Measurements from ENCODE around the gene ABHD6. TPM values are rescaled to one million over a fixed set of nuclear protein-coding genes. Genes with fewer than 3 reads are reported as not detected.

ABHD6 gene
- total and polyA plus RNA-seq, 9 of the 15 experiments (the other 6 are each of a cell fraction or from before 2014, with no cell fraction given): 0.53 to 3.6 (median 2.5) TPM

GRCh38 chr3:58246148-58247047 is 8.8 kb downstream of the ABHD6 start:
- TF ChIP-seq TEAD4 (IDR thresholded peaks at IDR 0.05; ENCODE audit: low read length): peak; percentile 65; the same call in 1 of the 2 replicates
- no peak for TF ChIP-seq TEAD4 (CRISPR knock-in tag; IDR thresholded peaks at IDR 0.05; ENCODE audit: borderline replicate concordance)
- TF ChIP-seq CBFA2T2 (conservative IDR thresholded peaks at IDR 0.05): peak; percentile 39
- TF ChIP-seq ARID1B (IDR thresholded peaks at IDR 0.05): peak; percentile 37; the same call in 1 of the 2 replicates
- peak; percentile 61 for TF ChIP-seq CBFA2T3 (IDR thresholded peaks at IDR 0.05)
- no peak for TF ChIP-seq POLR2B (IDR thresholded peaks at IDR 0.05; ENCODE audit: low read depth, partially characterized antibody)
- peak; percentile 37 for TF ChIP-seq TAL1 (IDR thresholded peaks at IDR 0.05)
- no peak for TF ChIP-seq ELK3 (CRISPR knock-in tag; IDR thresholded peaks at IDR 0.05)
- TF ChIP-seq RB1 (IDR thresholded peaks at IDR 0.05; ENCODE audit: low read depth): no peak
- TF ChIP-seq E2F1 (CRISPR knock-in tag; IDR thresholded peaks at IDR 0.05): no peak
- no peak for TF ChIP-seq ZNF398 (CRISPR knock-in tag; IDR thresholded peaks at IDR 0.05)
- Histone ChIP-seq H3K9ac (ENCODE audit: insufficient read depth in 1 of 2, low read depth in 2 of 2, low read length in 2 of 2) (no peak overlapping the region), H3K4me2 (ENCODE audit: insufficient read depth, low read length) (no peak overlapping the region), H3K27ac (ENCODE audit: extremely low read depth, low read depth, low read length) (no peak overlapping the region), H4K20me1 (replicated peaks; ENCODE audit: control insufficient read depth, insufficient read depth, low read length) (0 out of 2 replicates have a peak, but pooled peaks cover 5% of the 10 kb centered on the region), H3K36me3 (ENCODE audit: control insufficient read depth, insufficient read depth, low read length) (no peaks in the 10 kb centered on the region), H3K9me1 (ENCODE audit: control insufficient read depth, insufficient read depth, low read length) (no peaks in the 10 kb centered on the region), H3K9me3 (replicated peaks; ENCODE audit: control insufficient read depth, insufficient read depth, low read depth, low read length) (no peaks in the 10 kb centered on the region), H3K4me3 (no peak overlapping the region), H2AFZ (ENCODE audit: low read depth, low read length) (no peak overlapping the region), H3K79me2 (ENCODE audit: control insufficient read depth, insufficient read depth, low read length) (no peaks in the 10 kb centered on the region), H3K4me1 (replicated peaks in 1 of 2; ENCODE audit: control insufficient read depth in 2 of 2, insufficient read depth in 2 of 2, low read length in 2 of 2) (peaks cover 0 to 10% of the 10 kb centered on the region in 2 experiments; a peak in 3 of 5 replicates), H3K27me3 (ENCODE audit: control insufficient read depth in 2 of 2, insufficient read depth in 2 of 2, low read length in 2 of 2) (no peaks in the 10 kb centered on the region)
- FAIRE-seq: no peak
- ChIA-PET POLR2A (no interaction called here), CTCF (ENCODE audit: low intra/inter-chr PET ratio) (no interaction called here)
- in situ Hi-C loops (cut with MboI): no loop called here
- no peak for DNase-seq (ENCODE audit: extremely low read depth in 1 of 4, low spot score in 3 of 4)
- BruUV-seq (replicated peaks): no TSS peak
- WGBS (ENCODE audit: insufficient coverage, low coverage, missing lambda C conversion rate): 11% methylated on average over 8 of the region's 8 CpGs
- ATAC-seq: peak; percentile 57
- intact Hi-C loops (cut with micrococcal nuclease): no loop called here

Measured in K562 (cell line).